ENCODE data around the gene ZSCAN23.
"Not testable (repeated sequence)": the region's sequence is repeated elsewhere in the genome, so short reads cannot be mapped to it uniquely, and the experiment has no call there.

ZSCAN23 gene

GRCh38 chr6:28462401-28462800 is 19.1 kb upstream of the ZSCAN23 start:
- no peak for DNase-seq (ENCODE audit: low read depth)
- TF ChIP-seq, protein P1, sequence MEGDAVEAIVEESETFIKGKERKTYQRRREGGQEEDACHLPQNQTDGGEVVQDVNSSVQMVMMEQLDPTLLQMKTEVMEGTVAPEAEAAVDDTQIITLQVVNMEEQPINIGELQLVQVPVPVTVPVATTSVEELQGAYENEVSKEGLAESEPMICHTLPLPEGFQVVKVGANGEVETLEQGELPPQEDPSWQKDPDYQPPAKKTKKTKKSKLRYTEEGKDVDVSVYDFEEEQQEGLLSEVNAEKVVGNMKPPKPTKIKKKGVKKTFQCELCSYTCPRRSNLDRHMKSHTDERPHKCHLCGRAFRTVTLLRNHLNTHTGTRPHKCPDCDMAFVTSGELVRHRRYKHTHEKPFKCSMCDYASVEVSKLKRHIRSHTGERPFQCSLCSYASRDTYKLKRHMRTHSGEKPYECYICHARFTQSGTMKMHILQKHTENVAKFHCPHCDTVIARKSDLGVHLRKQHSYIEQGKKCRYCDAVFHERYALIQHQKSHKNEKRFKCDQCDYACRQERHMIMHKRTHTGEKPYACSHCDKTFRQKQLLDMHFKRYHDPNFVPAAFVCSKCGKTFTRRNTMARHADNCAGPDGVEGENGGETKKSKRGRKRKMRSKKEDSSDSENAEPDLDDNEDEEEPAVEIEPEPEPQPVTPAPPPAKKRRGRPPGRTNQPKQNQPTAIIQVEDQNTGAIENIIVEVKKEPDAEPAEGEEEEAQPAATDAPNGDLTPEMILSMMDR (conservative IDR thresholded peaks at IDR 0.05; ENCODE audit: control insufficient read depth, insufficient read depth, low read depth, low read length), result no peak
- H3K4me3 ChIP-seq (ENCODE audit: control insufficient read depth, low read depth, low read length), result no peak overlapping the region

DNA sequence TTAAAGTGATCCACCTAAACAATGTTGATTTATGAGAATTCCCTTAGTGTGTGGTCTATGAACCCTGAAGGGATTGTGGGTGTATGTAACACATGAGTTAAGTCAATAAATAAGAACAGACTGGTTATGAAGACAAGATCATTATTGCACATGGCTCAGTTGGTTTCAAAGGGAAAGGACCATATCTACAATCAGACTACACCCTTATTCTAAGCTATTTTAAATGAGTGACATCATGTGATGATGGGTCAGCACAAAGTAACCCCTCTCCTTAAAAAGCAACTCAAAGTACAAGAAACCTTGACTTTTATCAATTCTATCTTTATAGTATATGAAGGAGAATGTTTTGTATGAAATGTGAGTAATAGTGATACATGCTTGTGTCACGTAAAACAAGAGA is 15.3 kb upstream of the ZSCAN23 start:
- TF ChIP-seq, protein P1 (conservative IDR thresholded peaks at IDR 0.05; ENCODE audit: control insufficient read depth, insufficient read depth, low read depth, low read length), result no peak
- no peak overlapping the region for H3K4me3 ChIP-seq (ENCODE audit: control insufficient read depth, low read depth, low read length)
- DNase-seq (ENCODE audit: low read depth), result no peak

DNA sequence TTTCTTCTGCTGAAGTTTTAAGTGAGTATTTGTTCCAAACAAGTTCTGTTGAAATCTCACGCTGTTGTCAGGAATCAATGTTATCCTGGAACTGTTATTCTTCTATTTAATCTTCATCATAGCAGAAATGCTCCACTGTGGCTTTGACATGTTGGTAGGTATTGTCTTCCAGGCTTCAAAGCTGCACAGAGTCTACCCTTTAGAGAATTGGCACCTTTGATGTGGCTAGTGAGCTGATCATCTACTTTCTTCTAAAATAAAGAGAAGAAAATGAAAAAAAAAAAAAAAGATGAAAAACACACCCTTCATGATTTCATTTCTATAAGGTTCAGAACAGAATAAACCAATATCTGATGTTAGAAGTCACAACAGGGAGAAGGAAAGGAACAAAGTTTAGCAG is 5.8 kb upstream of the ZSCAN23 start:
- TF ChIP-seq, protein P1 (conservative IDR thresholded peaks at IDR 0.05; ENCODE audit: control insufficient read depth, insufficient read depth, low read depth, low read length), result no peak
- DNase-seq (ENCODE audit: low read depth), result no peak
- no peak overlapping the region for H3K4me3 ChIP-seq (ENCODE audit: control insufficient read depth, low read depth, low read length)

DNA sequence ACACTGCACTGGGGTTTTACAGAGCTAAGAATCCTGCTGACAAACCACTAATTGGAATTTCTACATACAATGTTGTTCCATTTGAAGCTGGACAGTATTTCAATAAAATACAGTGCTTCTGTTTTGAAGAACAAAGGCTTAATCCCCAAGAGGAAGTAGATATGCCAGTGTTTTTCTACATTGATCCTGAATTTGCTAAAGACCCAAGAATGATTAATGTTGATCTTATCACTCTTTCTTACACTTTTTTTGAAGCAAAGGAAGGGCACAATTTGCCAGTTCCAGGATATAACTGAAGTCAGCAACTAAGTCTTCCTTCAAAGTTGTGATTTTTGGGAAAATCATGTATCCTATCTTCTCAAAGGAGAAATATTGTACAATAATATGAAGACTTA is 4.2 kb upstream of the ZSCAN23 start:
- DNase-seq (ENCODE audit: low read depth), result not testable (repeated sequence)
- H3K4me3 ChIP-seq (ENCODE audit: control insufficient read depth, low read depth, low read length), result peak overlapping the region; percentile 48

DNA sequence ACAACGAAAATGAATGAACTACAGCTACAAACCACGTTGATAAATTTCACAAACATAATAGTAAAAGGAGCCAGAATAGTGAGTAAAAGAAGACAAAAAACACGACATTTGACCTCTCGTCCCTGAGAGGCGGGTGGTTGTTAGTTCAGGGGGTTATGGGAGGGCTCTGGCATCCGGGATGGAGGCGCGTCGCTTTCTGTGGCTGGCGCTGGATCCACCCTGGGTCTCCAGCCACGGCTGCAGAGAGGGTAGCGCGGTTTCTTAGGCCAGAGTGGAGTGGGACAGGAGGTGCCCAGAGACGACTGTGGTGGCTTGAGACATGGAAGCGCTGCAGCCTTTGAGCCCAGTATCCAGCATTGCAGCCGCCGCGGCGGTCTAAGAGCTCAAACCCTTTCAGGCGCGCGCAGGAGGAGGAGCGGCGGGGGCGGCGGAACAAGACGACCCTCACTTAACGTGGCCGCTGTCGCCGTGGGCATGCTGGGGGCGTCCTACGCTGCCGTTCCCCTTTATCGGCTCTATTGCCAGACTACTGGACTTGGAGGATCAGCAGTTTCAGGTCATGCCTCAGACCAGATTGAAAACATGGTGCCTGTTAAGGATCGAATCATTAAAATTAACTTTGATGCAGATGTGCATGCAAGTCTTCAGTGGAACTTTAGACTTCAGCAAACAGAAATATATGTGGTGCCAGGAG is 3.7 kb upstream of the ZSCAN23 start:
- peak; percentile 4 for DNase-seq (ENCODE audit: low read depth)
- TF ChIP-seq, protein P1 (conservative IDR thresholded peaks at IDR 0.05; ENCODE audit: control insufficient read depth, insufficient read depth, low read depth, low read length), result no peak
- H3K4me3 ChIP-seq (ENCODE audit: control insufficient read depth, low read depth, low read length), result peak overlapping the region; percentile 48

DNA sequence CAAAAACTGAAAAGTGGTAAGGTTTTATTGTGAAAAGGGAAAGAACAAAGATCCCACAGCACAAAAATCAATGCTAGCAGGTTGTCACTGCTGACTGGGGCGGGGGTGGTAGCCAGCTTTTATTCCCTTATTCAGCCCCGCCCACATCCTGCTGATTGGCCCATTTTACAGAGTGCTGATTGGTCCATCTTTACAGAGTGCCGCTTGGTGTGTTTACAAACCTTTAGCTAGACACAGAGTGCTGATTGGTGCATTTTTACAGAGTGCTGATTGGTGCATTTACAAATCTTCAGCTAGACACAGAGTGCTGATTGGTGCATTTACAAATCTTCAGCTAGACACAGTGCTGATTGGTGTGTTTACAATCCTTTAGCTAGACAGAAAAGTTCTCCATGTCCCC is 1.5 kb upstream of the ZSCAN23 start:
- H3K4me3 ChIP-seq (ENCODE audit: control insufficient read depth, low read depth, low read length), result not testable (repeated sequence)
- DNase-seq (ENCODE audit: low read depth), result peak; percentile 25

DNA sequence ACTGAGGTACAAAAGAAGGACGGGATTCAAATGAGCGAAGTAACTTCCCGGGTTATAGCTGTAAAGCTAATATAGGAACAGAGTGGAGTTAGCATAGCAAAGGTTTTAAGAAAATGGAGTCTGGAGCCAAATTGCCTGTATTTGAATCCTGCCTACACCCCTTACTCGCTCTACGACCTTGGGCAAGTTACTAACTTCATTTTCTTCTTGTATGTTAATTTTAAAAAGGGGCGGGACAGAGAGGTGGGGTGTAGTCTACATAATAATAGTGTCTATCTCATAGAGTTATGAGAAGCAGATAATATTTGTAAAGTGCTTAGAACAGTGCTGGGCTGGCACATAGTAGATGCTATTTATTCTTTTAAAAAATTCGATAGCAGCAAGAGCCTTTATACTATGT is 705 bp downstream of the ZSCAN23 start:
- no peak for DNase-seq (ENCODE audit: low read depth)
- TF ChIP-seq, protein P1 (conservative IDR thresholded peaks at IDR 0.05; ENCODE audit: control insufficient read depth, insufficient read depth, low read depth, low read length), result no peak
- H3K4me3 ChIP-seq (ENCODE audit: control insufficient read depth, low read depth, low read length), result peak overlapping the region; percentile 94

GRCh38 chr6:28436404-28436803 is 6.9 kb downstream of the ZSCAN23 start:
- no peak overlapping the region for H3K4me3 ChIP-seq (ENCODE audit: control insufficient read depth, low read depth, low read length)
- DNase-seq (ENCODE audit: low read depth), result no peak
- TF ChIP-seq, protein P1 (conservative IDR thresholded peaks at IDR 0.05; ENCODE audit: control insufficient read depth, insufficient read depth, low read depth, low read length), result no peak

Data from fibroblast of mammary gland (primary cell).